ENCODE measurements around the gene CD300LB. TPM values are rescaled to one million over a fixed set of nuclear protein-coding genes. Genes with fewer than 3 reads are reported as not detected.

Gene CD300LB
- total and polyA plus RNA-seq, 10 of the 15 experiments (the other 5 are each of a cell fraction or from before 2014, with no cell fraction given): 0.08 to 0.57 (median 0.25) TPM; not detected in 4

- Histone ChIP-seq H3K27me3 (replicated peaks in 1 of 2; ENCODE audit: control insufficient read depth in 2 of 2, insufficient read depth in 2 of 2, low read length in 1 of 2) (peaks cover 0 to 1% of the 10 kb centered on the region in 2 experiments; a peak in 1 of 4 replicates), H3K79me2 (ENCODE audit: control insufficient read depth, insufficient read depth, low read length) (no peaks in the 10 kb centered on the region), H3K4me1 (ENCODE audit: control insufficient read depth, insufficient read depth, low read length) (peaks cover 7% of the 10 kb centered on the region), H3K9ac (ENCODE audit: control insufficient read depth, insufficient read depth, low read length) (no peak overlapping the region), H3K27ac (ENCODE audit: control insufficient read depth, insufficient read depth) (no peak overlapping the region), H4K20me1 (ENCODE audit: control insufficient read depth, insufficient read depth) (no peaks in the 10 kb centered on the region), H3K4me2 (ENCODE audit: control insufficient read depth, insufficient read depth) (no peak overlapping the region), H3K36me3 (ENCODE audit: control insufficient read depth in 2 of 2, insufficient read depth in 2 of 2, low read length in 1 of 2) (no peaks in the 10 kb centered on the region), H3K9me3 (replicated peaks; ENCODE audit: control insufficient read depth, insufficient read depth, low read length) (no peaks in the 10 kb centered on the region; the same call in 2 of the 3 replicates), H3K4me3 (no peak overlapping the region), H2AFZ (ENCODE audit: control insufficient read depth, low read depth, low read length) (no peak overlapping the region)
- FAIRE-seq (no peak), DNase-seq (ENCODE audit: low read depth, low spot score) (no peak), ATAC-seq (no peak)
- intact Hi-C loops (cut with micrococcal nuclease; ENCODE audit: unreplicated experiment): loop anchor here (5.0 kb wide), 1 partner anchor 228 kb away; no protein-coding TSS in a partner anchor
- ChIA-PET POLR2A (interaction anchor here (1.0 to 1.3 kb wide), 2 partner anchors 12 to 31 kb away, joined by 3 read pairs; no protein-coding TSS in a partner anchor), RAD21 (ENCODE audit: unreplicated experiment) (interaction anchor here (0.8 to 3.7 kb wide), 12 partner anchors 18 to 235 kb away, joined by 3 to 45 read pairs (median 6); partner anchors contain the start of gene GPR142), SMC1A (ENCODE audit: uncharacterized antibody, unreplicated experiment) (interaction anchor here (1.5 to 7.5 kb wide), 8 partner anchors 9 to 162 kb away, joined by 3 to 45 read pairs (median 18); partner anchors contain the start of gene GPR142), CTCF (interaction anchor here (0.7 to 5.8 kb wide), 14 partner anchors 11 to 285 kb away, joined by 3 to 68 read pairs (median 12); partner anchors contain the start of gene GPR142)
- 20% methylated on average over 5 of the region's 5 CpGs for WGBS (ENCODE audit: insufficient coverage, insufficient replicate concordance, low lambda C conversion rate, missing lambda C conversion rate)
- BruUV-seq (replicated peaks): no TSS peak
- in situ Hi-C loops (cut with MboI): no loop called here
- TF ChIP-seq FOXK2 (IDR thresholded peaks at IDR 0.05): no peak
- TF ChIP-seq TARDBP (IDR thresholded peaks at IDR 0.05; ENCODE audit: borderline replicate concordance): no peak
- no peak for TF ChIP-seq SMAD1 (IDR thresholded peaks at IDR 0.05; ENCODE audit: low read depth, partially characterized antibody)
Measured at GRCh38 chr17:74530831-74531150, 484 bp downstream of the CD300LB start.

- SMC1A ChIA-PET (ENCODE audit: uncharacterized antibody, unreplicated experiment): interaction anchor here (1.1 to 7.5 kb wide), 6 partner anchors 10 to 160 kb away, joined by 3 to 45 read pairs (median 8); partner anchors contain the start of gene GPR142
- no peak overlapping the region for H3K4me2 ChIP-seq (ENCODE audit: control insufficient read depth, insufficient read depth)
- H3K27me3 ChIP-seq (replicated peaks in 1 of 2; ENCODE audit: control insufficient read depth in 2 of 2, insufficient read depth in 2 of 2, low read length in 1 of 2): peaks cover 0 to 1% of the 10 kb centered on the region in 2 experiments; a peak in 1 of 4 replicates
- in situ Hi-C loops (cut with MboI) (no loop called here), intact Hi-C loops (cut with micrococcal nuclease; ENCODE audit: unreplicated experiment) (no loop called here)
- POLR2A ChIA-PET: interaction anchor here (1.3 kb wide), 2 partner anchors 17 to 234 kb away, joined by 3 to 9 read pairs; no protein-coding TSS in a partner anchor
- peaks cover 7% of the 10 kb centered on the region for H3K4me1 ChIP-seq (ENCODE audit: control insufficient read depth, insufficient read depth, low read length)
- H3K36me3 ChIP-seq (ENCODE audit: control insufficient read depth in 2 of 2, insufficient read depth in 2 of 2, low read length in 1 of 2): no peaks in the 10 kb centered on the region
- H3K9ac ChIP-seq (ENCODE audit: control insufficient read depth, insufficient read depth, low read length): no peak overlapping the region
- RAD21 ChIA-PET (ENCODE audit: unreplicated experiment): interaction anchor here (1.4 to 4.7 kb wide), 3 partner anchors 17 to 75 kb away, joined by 4 to 22 read pairs (median 7); no protein-coding TSS in a partner anchor
- H3K4me3 ChIP-seq: no peak overlapping the region
- H3K27ac ChIP-seq (ENCODE audit: control insufficient read depth, insufficient read depth): no peak overlapping the region
- H2AFZ ChIP-seq (ENCODE audit: control insufficient read depth, low read depth, low read length): no peak overlapping the region
- CTCF ChIA-PET: interaction anchor here (0.9 to 5.8 kb wide), 5 partner anchors 17 to 160 kb away, joined by 3 to 68 read pairs (median 13); partner anchors contain the start of gene GPR142
- FAIRE-seq (no peak), DNase-seq (ENCODE audit: low read depth, low spot score) (no peak), ATAC-seq (no peak)
- H4K20me1 ChIP-seq (ENCODE audit: control insufficient read depth, insufficient read depth): no peaks in the 10 kb centered on the region
- no TSS peak for BruUV-seq (replicated peaks)
- no peaks in the 10 kb centered on the region; the same call in 2 of the 3 replicates for H3K9me3 ChIP-seq (replicated peaks; ENCODE audit: control insufficient read depth, insufficient read depth, low read length)
- no peaks in the 10 kb centered on the region for H3K79me2 ChIP-seq (ENCODE audit: control insufficient read depth, insufficient read depth, low read length)
- 76% methylated on average over 5 of the region's 5 CpGs for WGBS (ENCODE audit: insufficient coverage, insufficient replicate concordance, low lambda C conversion rate, missing lambda C conversion rate)
- TF ChIP-seq RAD51 (IDR thresholded peaks at IDR 0.05) (no peak), CHD1 (IDR thresholded peaks at IDR 0.05; ENCODE audit: low read depth, low read length) (no peak), ATF7 (IDR thresholded peaks at IDR 0.05; ENCODE audit: low read depth) (no peak), MTA2 (IDR thresholded peaks at IDR 0.05; ENCODE audit: low read depth) (no peak), RCOR1 (conservative IDR thresholded peaks at IDR 0.05; ENCODE audit: low read depth, low read length) (no peak), RB1 (IDR thresholded peaks at IDR 0.05; ENCODE audit: borderline replicate concordance) (no peak), NR2F1 (conservative IDR thresholded peaks at IDR 0.05) (no peak), CREB1 (IDR thresholded peaks at IDR 0.05; ENCODE audit: low read depth) (no peak), ZNF207 (IDR thresholded peaks at IDR 0.05; ENCODE audit: borderline replicate concordance) (no peak), PBX3 (IDR thresholded peaks at IDR 0.05; ENCODE audit: insufficient replicate concordance, low read depth, low read length) (no peak), ZBTB11 (CRISPR knock-in tag; IDR thresholded peaks at IDR 0.05) (no peak)
Measured at GRCh38 chr17:74529243-74529642, 2.0 kb downstream of the CD300LB start.

All from GM12878 (cell line).